ENCODE measurements around the gene LHPP. TPM values are rescaled to one million over a fixed set of nuclear protein-coding genes. Genes with fewer than 3 reads are reported as not detected.

LHPP gene
- total RNA-seq, 1 donor from 2014 or later: 22.9 TPM

- H3K27ac Mint-ChIP-seq: peak overlapping the region; percentile 96
- DNase-seq (no peak), ATAC-seq (ENCODE audit: low read depth) (peak; percentile 5)
- intact Hi-C loops (cut with micrococcal nuclease): loop anchor here (1.0 kb wide), 1 partner anchor 27 kb away; no protein-coding TSS in a partner anchor
- ChIA-PET CTCF (interaction anchor here (0.5 to 1.6 kb wide), 5 partner anchors 51 to 127 kb away, joined by 3 to 5 read pairs (median 4); no protein-coding TSS in a partner anchor), POLR2A (interaction anchor here (0.6 to 4.2 kb wide), 10 partner anchors 9 to 127 kb away, joined by 3 to 53 read pairs (median 6); no protein-coding TSS in a partner anchor)
- H3K4me1 Mint-ChIP-seq: peaks cover 90% of the 10 kb centered on the region
- peak overlapping the region; percentile 35 for H3K4me3 Mint-ChIP-seq
- no peaks in the 10 kb centered on the region for H3K27me3 Mint-ChIP-seq
- no peak for TF ChIP-seq CTCF (IDR thresholded peaks at IDR 0.05)
- H3K9me3 Mint-ChIP-seq: no peaks in the 10 kb centered on the region
- H3K36me3 Mint-ChIP-seq (ENCODE audit: low read depth): peaks cover 20% of the 10 kb centered on the region
These were observed 152.5 kb downstream of the LHPP start for GRCh38 chr10:124614003-124614659.

- Mint-ChIP-seq H3K4me3 (no peak overlapping the region), H3K27ac (peak overlapping the region; percentile 96), H3K4me1 (peaks cover 94% of the 10 kb centered on the region), H3K9me3 (no peaks in the 10 kb centered on the region), H3K36me3 (ENCODE audit: low read depth) (peaks cover 16% of the 10 kb centered on the region), H3K27me3 (no peaks in the 10 kb centered on the region)
- ChIA-PET POLR2A (interaction anchor here (1.2 to 15.9 kb wide), 4 partner anchors 10 to 103 kb away, joined by 6 to 207 read pairs (median 8); no protein-coding TSS in a partner anchor), CTCF (interaction anchor here (1.6 kb wide), 1 partner anchor 126 kb away, joined by 4 read pairs; no protein-coding TSS in a partner anchor)
- no peak for TF ChIP-seq CTCF (IDR thresholded peaks at IDR 0.05)
- intact Hi-C loops (cut with micrococcal nuclease): no loop called here
- ATAC-seq (ENCODE audit: low read depth) (no peak), DNase-seq (no peak)
These were observed 153.6 kb downstream of the LHPP start for GRCh38 chr10:124615259-124615658.

- TF ChIP-seq CTCF (IDR thresholded peaks at IDR 0.05): no peak
- peaks cover 16% of the 10 kb centered on the region for H3K36me3 Mint-ChIP-seq (ENCODE audit: low read depth)
- no peaks in the 10 kb centered on the region for H3K9me3 Mint-ChIP-seq
- ChIA-PET POLR2A (interaction anchor here (0.9 to 15.9 kb wide), 6 partner anchors 9 to 125 kb away, joined by 5 to 207 read pairs (median 6); no protein-coding TSS in a partner anchor), CTCF (no interaction called here)
- no peak for DNase-seq
- H3K4me3 Mint-ChIP-seq: peak overlapping the region; percentile 11
- H3K4me1 Mint-ChIP-seq: peaks cover 100% of the 10 kb centered on the region
- H3K27ac Mint-ChIP-seq: peak overlapping the region; percentile 96
- no peak for ATAC-seq (ENCODE audit: low read depth)
- intact Hi-C loops (cut with micrococcal nuclease): no loop called here
- H3K27me3 Mint-ChIP-seq: no peaks in the 10 kb centered on the region
These were observed 154.6 kb downstream of the LHPP start for GRCh38 chr10:124616040-124616835.

GRCh38 chr10:124616836-124617130, 155.2 kb downstream of the LHPP start:
- ChIA-PET POLR2A (interaction anchor here (0.9 to 15.9 kb wide), 7 partner anchors 12 to 125 kb away, joined by 3 to 207 read pairs (median 5); no protein-coding TSS in a partner anchor), CTCF (no interaction called here)
- no peak for TF ChIP-seq CTCF (IDR thresholded peaks at IDR 0.05)
- DNase-seq (no peak), ATAC-seq (ENCODE audit: low read depth) (no peak)
- intact Hi-C loops (cut with micrococcal nuclease): no loop called here
- H3K27me3 Mint-ChIP-seq: no peaks in the 10 kb centered on the region
- H3K4me3 Mint-ChIP-seq: peak overlapping the region; percentile 28
- no peaks in the 10 kb centered on the region for H3K9me3 Mint-ChIP-seq
- H3K27ac Mint-ChIP-seq: peak overlapping the region; percentile 96
- peaks cover 100% of the 10 kb centered on the region for H3K4me1 Mint-ChIP-seq
- peaks cover 19% of the 10 kb centered on the region for H3K36me3 Mint-ChIP-seq (ENCODE audit: low read depth)

Data from activated B cell treated with CpG ODN at 0.5 μM for 24 hours (primary cell).